CD4-positive, alpha-beta memory T cell (primary cell): Measurements from ENCODE around the gene IRS1. TPM values are rescaled to one million over a fixed set of nuclear protein-coding genes. Genes with fewer than 3 reads are reported as not detected.

Experiments used
- polyA plus RNA-seq, 2 donors: library from polyadenylated mRNA; unstranded; fragments of 300-500 nt; fragmentation: Illumina TruSeq; gene quantifications; one replicate each; pipeline ENCODE4 v1.2.3, GENCODE V29; 2021
- total RNA-seq, 2 experiments: library from RNA; stranded (reverse); gene quantifications; one replicate each; pipeline ENCODE4 v1.2.3, GENCODE V29; 2021

The IRS1 gene
- total and polyA plus RNA-seq, 4 experiments from 2014 or later, result 0.02 to 2.4 (median 1.1) TPM

Other genes starting within 250 kb of the IRS1 start
- 10 to 100 TPM; 54.6 to 66.0 TPM for gene RHBDD1, start 36.2 kb upstream of the IRS1 start, total RNA-seq
- 10 to 100 TPM; 15.6 to 26.8 TPM for gene RHBDD1, start 36.2 kb upstream of the IRS1 start, polyA plus RNA-seq